ENCODE data around the gene CACNB2.

Gene CACNB2

GRCh38 chr10:18549105-18549504, 408.9 kb downstream of the CACNB2 start:
- peaks cover 36% of the 10 kb centered on the region for H3K36me3 ChIP-seq (ENCODE audit: control insufficient read depth, low read length)
- no peak overlapping the region for H3K27ac ChIP-seq (ENCODE audit: low read depth, low read length)
- H4K20me1 ChIP-seq (ENCODE audit: control insufficient read depth, insufficient read depth, low read depth, low read length), result no peaks in the 10 kb centered on the region
- no peaks in the 10 kb centered on the region for H3K79me2 ChIP-seq (ENCODE audit: control insufficient read depth, low read length)
- peaks cover 4% of the 10 kb centered on the region; the same call in 1 of the 2 replicates for H3K9me3 ChIP-seq (ENCODE audit: control insufficient read depth, insufficient read depth, low read length)
- H3K9me2 ChIP-seq (replicated peaks; ENCODE audit: control insufficient read depth, low read length), result no peaks in the 10 kb centered on the region; the same call in 1 of the 2 replicates
- H3F3A ChIP-seq (ENCODE audit: control insufficient read depth, insufficient read depth), result no peaks in the 10 kb centered on the region
- no peak overlapping the region for H3K4me2 ChIP-seq (ENCODE audit: low read length)
- no peaks in the 10 kb centered on the region for H3K27me3 ChIP-seq (ENCODE audit: control insufficient read depth, low read length)
- TF ChIP-seq, protein P1, sequence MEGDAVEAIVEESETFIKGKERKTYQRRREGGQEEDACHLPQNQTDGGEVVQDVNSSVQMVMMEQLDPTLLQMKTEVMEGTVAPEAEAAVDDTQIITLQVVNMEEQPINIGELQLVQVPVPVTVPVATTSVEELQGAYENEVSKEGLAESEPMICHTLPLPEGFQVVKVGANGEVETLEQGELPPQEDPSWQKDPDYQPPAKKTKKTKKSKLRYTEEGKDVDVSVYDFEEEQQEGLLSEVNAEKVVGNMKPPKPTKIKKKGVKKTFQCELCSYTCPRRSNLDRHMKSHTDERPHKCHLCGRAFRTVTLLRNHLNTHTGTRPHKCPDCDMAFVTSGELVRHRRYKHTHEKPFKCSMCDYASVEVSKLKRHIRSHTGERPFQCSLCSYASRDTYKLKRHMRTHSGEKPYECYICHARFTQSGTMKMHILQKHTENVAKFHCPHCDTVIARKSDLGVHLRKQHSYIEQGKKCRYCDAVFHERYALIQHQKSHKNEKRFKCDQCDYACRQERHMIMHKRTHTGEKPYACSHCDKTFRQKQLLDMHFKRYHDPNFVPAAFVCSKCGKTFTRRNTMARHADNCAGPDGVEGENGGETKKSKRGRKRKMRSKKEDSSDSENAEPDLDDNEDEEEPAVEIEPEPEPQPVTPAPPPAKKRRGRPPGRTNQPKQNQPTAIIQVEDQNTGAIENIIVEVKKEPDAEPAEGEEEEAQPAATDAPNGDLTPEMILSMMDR (IDR thresholded peaks at IDR 0.05; ENCODE audit: low read depth, low read length, poor library complexity, severe bottlenecking), result no peak
- TF ChIP-seq EZH2phosphoT487 (IDR thresholded peaks at IDR 0.05; ENCODE audit: borderline replicate concordance, low read length), result no peak
- H3K4me1 ChIP-seq (ENCODE audit: control insufficient read depth, low read length), result no peaks in the 10 kb centered on the region
- H3K4me3 ChIP-seq (ENCODE audit: low read length), result no peak overlapping the region

- TF ChIP-seq EZH2phosphoT487 (IDR thresholded peaks at IDR 0.05; ENCODE audit: borderline replicate concordance, low read length), result no peak
- TF ChIP-seq, protein P1 (IDR thresholded peaks at IDR 0.05; ENCODE audit: low read depth, low read length, poor library complexity, severe bottlenecking), result no peak
- H3K4me2 ChIP-seq (ENCODE audit: low read length), result no peak overlapping the region
- no peaks in the 10 kb centered on the region for H3K79me2 ChIP-seq (ENCODE audit: control insufficient read depth, low read length)
- H4K20me1 ChIP-seq (ENCODE audit: control insufficient read depth, insufficient read depth, low read depth, low read length), result no peaks in the 10 kb centered on the region
- no peak overlapping the region for H3K27ac ChIP-seq (ENCODE audit: low read depth, low read length)
- peaks cover 46% of the 10 kb centered on the region for H3K36me3 ChIP-seq (ENCODE audit: control insufficient read depth, low read length)
- no peak overlapping the region for H3K4me3 ChIP-seq (ENCODE audit: low read length)
- H3K9me2 ChIP-seq (replicated peaks; ENCODE audit: control insufficient read depth, low read length), result no peaks in the 10 kb centered on the region; the same call in 1 of the 2 replicates
- no peaks in the 10 kb centered on the region for H3K27me3 ChIP-seq (ENCODE audit: control insufficient read depth, low read length)
- H3F3A ChIP-seq (ENCODE audit: control insufficient read depth, insufficient read depth), result no peaks in the 10 kb centered on the region
- H3K9me3 ChIP-seq (ENCODE audit: control insufficient read depth, insufficient read depth, low read length), result peaks cover 6% of the 10 kb centered on the region; the same call in 1 of the 2 replicates
- no peaks in the 10 kb centered on the region for H3K4me1 ChIP-seq (ENCODE audit: control insufficient read depth, low read length)
Observed at GRCh38 chr10:18551473-18551872, 411.2 kb downstream of the CACNB2 start.

GRCh38 chr10:18554479-18554878, 414.3 kb downstream of the CACNB2 start:
- H3K9me2 ChIP-seq (replicated peaks; ENCODE audit: control insufficient read depth, low read length), result no peaks in the 10 kb centered on the region; the same call in 1 of the 2 replicates
- no peaks in the 10 kb centered on the region for H3K4me1 ChIP-seq (ENCODE audit: control insufficient read depth, low read length)
- peaks cover 50% of the 10 kb centered on the region for H3K36me3 ChIP-seq (ENCODE audit: control insufficient read depth, low read length)
- H3K4me3 ChIP-seq (ENCODE audit: low read length), result no peak overlapping the region
- no peaks in the 10 kb centered on the region for H3F3A ChIP-seq (ENCODE audit: control insufficient read depth, insufficient read depth)
- H3K4me2 ChIP-seq (ENCODE audit: low read length), result no peak overlapping the region
- H4K20me1 ChIP-seq (ENCODE audit: control insufficient read depth, insufficient read depth, low read depth, low read length), result no peaks in the 10 kb centered on the region
- H3K9me3 ChIP-seq (ENCODE audit: control insufficient read depth, insufficient read depth, low read length), result peaks cover 6% of the 10 kb centered on the region; the same call in 1 of the 2 replicates
- no peaks in the 10 kb centered on the region for H3K27me3 ChIP-seq (ENCODE audit: control insufficient read depth, low read length)
- TF ChIP-seq, protein P1 (IDR thresholded peaks at IDR 0.05; ENCODE audit: low read depth, low read length, poor library complexity, severe bottlenecking), result no peak
- TF ChIP-seq EZH2phosphoT487 (IDR thresholded peaks at IDR 0.05; ENCODE audit: borderline replicate concordance, low read length), result no peak
- no peak overlapping the region for H3K27ac ChIP-seq (ENCODE audit: low read depth, low read length)
- H3K79me2 ChIP-seq (ENCODE audit: control insufficient read depth, low read length), result no peaks in the 10 kb centered on the region

All from DOHH2 (cell line).